8988T (cell line): ENCODE measurements around the gene GIPR.
"Not testable (repeated sequence)": the region's sequence is repeated elsewhere in the genome, so short reads cannot be mapped to it uniquely, and the experiment has no call there.

Experiments used
- DNase-seq: peaks from one replicate; pipeline ENCODE4 v3.0.0; 2011

GIPR gene, protein sequence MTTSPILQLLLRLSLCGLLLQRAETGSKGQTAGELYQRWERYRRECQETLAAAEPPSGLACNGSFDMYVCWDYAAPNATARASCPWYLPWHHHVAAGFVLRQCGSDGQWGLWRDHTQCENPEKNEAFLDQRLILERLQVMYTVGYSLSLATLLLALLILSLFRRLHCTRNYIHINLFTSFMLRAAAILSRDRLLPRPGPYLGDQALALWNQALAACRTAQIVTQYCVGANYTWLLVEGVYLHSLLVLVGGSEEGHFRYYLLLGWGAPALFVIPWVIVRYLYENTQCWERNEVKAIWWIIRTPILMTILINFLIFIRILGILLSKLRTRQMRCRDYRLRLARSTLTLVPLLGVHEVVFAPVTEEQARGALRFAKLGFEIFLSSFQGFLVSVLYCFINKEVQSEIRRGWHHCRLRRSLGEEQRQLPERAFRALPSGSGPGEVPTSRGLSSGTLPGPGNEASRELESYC

GRCh38 chr19:45667620-45668341 lies at the start of gene GIPR:
TSS of gene GIPR (plus strand) at chr19:45668221. CDS start at chr19:45669521, 1,300 bp downstream.
- no peak for DNase-seq

- no peak for DNase-seq
Measured at GRCh38 chr19:45621389-45621788, 46.6 kb upstream of the GIPR start.

GRCh38 chr19:45621976-45622503 lies 46.0 kb upstream of the GIPR start:
- no peak for DNase-seq

GRCh38 chr19:45623984-45624383 lies 44.0 kb upstream of the GIPR start:
- no peak for DNase-seq

DNA sequence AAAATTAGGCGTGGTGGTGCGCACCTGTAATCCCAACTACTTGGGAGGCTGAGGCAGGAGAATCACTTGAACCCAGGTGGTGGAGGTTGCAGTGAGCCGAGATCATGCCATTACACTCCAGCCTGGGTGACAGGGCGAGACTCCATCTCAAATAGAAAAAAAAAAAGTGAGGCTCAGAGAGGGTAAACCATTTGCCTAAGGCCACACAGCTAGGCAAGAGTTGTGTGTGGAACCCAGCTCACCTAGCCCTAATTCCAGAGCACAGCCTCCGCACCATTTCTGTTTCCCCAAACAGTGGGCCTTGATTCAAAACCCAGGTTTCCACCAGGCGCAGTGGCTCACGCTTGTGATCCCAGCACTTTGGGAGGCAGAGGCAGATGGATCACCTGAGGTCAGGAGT lies 39.8 kb upstream of the GIPR start:
- not testable (repeated sequence) for DNase-seq

DNA sequence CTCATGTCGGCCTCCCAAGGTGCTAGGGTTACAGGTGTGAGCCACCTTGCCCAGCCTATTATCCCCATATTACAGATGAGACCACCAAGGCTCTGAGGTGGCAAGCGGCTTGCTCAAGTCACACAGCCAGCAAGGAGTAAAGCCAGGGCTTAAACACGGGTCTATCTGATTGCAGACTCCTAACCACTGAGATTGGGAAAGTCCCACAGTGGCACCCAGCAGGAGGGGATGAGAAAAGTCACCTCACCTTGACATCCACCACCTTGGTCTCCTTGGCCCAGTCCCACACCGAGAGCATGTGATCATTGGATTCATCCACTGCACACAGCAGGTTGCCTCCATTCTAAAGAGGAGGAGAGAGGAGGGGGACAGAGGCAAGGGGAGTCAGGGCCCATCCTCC lies 38.3 kb upstream of the GIPR start:
- DNase-seq = no peak

- no peak for DNase-seq
Measured at GRCh38 chr19:45630463-45630862, 37.6 kb upstream of the GIPR start.

- DNase-seq = peak; percentile 91
Measured at GRCh38 chr19:45632468-45633196, 35.4 kb upstream of the GIPR start.

GRCh38 chr19:45636275-45636674 lies 31.7 kb upstream of the GIPR start:
- DNase-seq = no peak

GRCh38 chr19:45636902-45637301 lies 31.1 kb upstream of the GIPR start:
- DNase-seq = no peak

GRCh38 chr19:45637890-45638667 lies 29.9 kb upstream of the GIPR start:
- no peak for DNase-seq

GRCh38 chr19:45638930-45639729 lies 28.9 kb upstream of the GIPR start, which contains the start of gene EML2:
TSS of gene EML2 (minus strand) at chr19:45639397. CDS start at chr19:45639376, 21 bp downstream.
- DNase-seq = peak; percentile 54

GRCh38 chr19:45640849-45641273 lies 27.2 kb upstream of the GIPR start:
- no peak for DNase-seq

DNA sequence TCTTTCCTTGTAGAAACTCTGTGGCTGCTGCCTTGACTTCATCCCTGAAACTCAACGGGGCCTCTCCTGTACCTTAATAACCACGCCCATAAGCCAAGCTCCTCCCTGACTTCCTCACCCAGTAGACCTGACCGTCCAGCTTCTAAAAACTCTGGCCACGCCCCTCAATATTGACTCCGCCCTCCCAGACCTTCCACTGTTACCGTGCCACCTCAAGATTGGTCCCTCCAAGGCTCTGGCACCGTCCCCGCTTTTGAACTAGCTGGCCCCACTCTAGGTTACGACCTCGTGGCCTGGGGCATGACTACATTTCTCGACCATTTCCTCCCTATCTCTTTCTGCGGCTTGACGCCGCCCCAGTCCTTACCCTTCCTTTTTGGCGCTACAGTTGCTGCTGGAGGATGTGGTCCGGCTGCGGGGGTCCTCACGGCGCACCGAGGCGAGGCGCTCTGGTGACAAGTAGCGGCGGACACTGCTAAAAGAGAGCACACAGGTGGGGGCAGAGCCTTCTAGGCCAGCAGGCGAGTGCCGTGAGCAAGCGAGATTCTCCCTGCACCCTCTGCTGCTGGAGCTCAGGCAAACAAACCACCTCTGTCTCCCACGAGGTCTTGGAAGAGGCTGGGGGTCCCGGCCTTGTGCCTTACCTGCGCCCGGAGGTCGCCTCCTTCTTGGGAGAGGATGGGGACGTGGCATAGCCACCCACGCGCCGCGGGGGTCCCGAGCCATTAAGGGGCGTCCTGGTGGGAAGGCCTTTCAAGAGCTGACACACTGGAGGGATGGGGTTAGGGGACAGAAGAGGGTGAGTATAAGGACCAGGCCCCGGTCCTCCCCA lies 26.5 kb upstream of the GIPR start:
- peak; percentile 68 for DNase-seq

- DNase-seq = peak; percentile 81
Measured at GRCh38 chr19:45643024-45643926, 24.7 kb upstream of the GIPR start.

DNA sequence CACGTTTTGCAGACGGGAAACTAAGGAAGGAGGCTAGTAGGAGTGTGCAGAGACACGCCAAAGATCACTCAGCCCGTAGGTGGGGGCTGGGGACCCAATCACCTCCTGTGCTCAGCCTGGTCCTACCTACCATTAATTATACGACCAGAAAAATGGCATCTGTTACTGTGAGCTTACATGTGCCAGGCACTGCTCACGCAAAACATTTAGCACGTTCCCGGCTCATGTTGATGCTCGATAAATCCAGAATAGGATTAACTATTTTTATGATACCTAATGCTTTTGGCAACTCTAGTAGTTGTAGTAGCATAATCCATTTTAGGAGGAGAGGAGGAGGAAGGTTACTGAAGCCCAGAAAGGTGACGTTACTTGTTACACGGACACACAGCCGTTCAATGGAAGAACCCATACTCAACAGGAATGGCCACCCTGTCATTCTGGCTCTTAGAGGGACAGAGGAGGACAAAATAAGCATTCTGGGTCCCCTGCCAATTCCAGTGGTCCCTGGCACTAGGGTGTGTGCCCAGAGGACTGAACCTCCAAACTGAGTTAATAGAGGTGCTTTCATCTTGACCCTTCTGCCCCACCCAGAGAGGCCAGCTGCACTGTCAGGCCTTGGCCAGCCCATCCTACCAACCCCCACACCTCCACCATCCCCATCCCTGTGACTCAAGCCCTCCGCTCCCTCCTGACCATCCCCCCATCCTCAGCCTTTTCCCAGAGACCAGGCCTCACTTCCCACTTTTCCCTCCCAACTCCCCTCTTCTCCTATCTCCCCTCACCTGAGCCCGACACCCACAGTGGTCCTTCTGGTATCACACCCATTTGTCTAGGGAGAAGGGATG lies 23.9 kb upstream of the GIPR start:
- no peak for DNase-seq

GRCh38 chr19:45645068-45645630 lies 22.9 kb upstream of the GIPR start:
- DNase-seq = no peak
